ENCODE measurements around the gene FAM98B.

GRCh38 chr15:38425269-38425668, 28.7 kb upstream of the FAM98B start:
- TF ChIP-seq EZH2 (IDR thresholded peaks at IDR 0.05; ENCODE audit: low read length, missing control alignments), result no peak
- TF ChIP-seq, protein P1, sequence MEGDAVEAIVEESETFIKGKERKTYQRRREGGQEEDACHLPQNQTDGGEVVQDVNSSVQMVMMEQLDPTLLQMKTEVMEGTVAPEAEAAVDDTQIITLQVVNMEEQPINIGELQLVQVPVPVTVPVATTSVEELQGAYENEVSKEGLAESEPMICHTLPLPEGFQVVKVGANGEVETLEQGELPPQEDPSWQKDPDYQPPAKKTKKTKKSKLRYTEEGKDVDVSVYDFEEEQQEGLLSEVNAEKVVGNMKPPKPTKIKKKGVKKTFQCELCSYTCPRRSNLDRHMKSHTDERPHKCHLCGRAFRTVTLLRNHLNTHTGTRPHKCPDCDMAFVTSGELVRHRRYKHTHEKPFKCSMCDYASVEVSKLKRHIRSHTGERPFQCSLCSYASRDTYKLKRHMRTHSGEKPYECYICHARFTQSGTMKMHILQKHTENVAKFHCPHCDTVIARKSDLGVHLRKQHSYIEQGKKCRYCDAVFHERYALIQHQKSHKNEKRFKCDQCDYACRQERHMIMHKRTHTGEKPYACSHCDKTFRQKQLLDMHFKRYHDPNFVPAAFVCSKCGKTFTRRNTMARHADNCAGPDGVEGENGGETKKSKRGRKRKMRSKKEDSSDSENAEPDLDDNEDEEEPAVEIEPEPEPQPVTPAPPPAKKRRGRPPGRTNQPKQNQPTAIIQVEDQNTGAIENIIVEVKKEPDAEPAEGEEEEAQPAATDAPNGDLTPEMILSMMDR (conservative IDR thresholded peaks at IDR 0.05 in 1 of 2, IDR thresholded peaks at IDR 0.05 in 1 of 2; ENCODE audit: low read depth in 1 of 2, low read length in 2 of 2), result no peak

All from fibroblast of lung (primary cell).